DMS53 (cell line): ENCODE results near the gene IL36A.
A peak's percentile ranks its signal among the peaks of the same experiment; 100 is the strongest.

ENCODE experiments used
- DNase-seq: peaks from one replicate; lab custom pipeline; 2025; lab: John Stamatoyannopoulos, UW

The IL36A gene

GRCh38 chr2:113007250-113007649 is 2.0 kb downstream of the IL36A start:
- no peak for DNase-seq

DNA sequence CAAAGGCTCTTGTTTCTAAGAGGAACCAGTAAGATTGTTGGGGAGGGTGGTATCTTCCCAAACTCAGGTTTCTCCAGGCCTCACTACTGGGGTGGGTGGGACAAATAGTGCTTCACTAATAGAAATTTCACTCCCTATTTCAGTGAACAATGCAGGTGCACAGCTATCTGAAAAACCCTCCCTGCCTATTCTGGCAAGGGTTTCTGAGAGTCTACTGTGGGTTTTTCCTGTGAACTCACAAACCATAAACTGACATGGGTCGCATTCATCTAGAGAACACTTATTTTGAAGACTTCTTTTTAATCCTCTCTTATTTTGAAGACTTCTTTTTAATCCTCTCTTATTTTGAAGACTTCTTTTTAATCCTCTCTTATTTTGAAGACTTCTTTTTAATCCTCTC is 4.4 kb downstream of the IL36A start:
- no peak for DNase-seq

GRCh38 chr2:113010088-113010487 is 4.8 kb downstream of the IL36A start:
- DNase-seq, result no peak

- no peak for DNase-seq
Measured at GRCh38 chr2:113011108-113011507, 5.8 kb downstream of the IL36A start.

DNA sequence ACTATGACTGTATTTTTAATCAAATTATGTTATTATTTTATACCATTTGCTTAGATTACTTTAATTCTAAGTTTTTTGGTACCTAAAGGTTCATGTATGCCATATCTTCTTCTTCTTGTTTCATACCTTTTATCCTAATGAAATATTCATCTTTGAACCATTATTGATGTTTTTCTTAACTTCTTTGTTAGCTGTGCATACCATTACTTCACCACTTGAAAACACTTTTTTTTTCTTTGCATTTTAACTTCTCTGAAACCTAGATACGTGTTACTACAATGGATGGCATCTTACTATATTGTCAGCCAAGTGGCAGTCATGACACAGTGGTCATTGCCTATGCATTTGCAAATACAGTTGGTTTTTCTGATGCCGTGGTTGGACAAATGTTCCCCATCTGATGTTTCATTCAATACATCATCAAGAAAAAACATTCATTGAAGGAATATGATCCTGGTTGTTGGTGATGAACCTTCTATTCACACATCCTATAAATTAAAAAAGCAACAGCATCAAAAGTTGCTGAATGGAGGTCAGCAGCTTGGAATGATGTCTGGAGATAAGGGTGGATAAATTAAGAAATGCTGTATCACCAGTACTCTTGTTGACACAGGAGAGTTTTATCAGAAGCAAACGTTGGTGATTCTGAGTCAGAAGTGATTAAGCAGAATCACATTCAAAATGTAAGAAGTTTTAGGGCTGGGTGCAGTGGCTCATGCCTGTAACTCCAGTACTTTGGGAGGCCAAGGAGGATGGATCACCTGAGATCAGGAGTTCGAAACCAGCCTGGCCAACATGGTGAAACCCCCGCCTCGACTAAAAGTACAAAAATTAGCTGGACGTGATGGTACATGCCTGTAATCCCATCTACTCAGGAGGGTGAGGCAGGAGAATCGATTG is 7.4 kb downstream of the IL36A start:
- DNase-seq, result no peak

- DNase-seq, result no peak
Measured at GRCh38 chr2:113013336-113013661, 8.0 kb downstream of the IL36A start.

- no peak for DNase-seq
Measured at GRCh38 chr2:113014067-113014466, 8.8 kb downstream of the IL36A start.

- no peak for DNase-seq
Measured at GRCh38 chr2:113015042-113015441, 9.8 kb downstream of the IL36A start.

DNA sequence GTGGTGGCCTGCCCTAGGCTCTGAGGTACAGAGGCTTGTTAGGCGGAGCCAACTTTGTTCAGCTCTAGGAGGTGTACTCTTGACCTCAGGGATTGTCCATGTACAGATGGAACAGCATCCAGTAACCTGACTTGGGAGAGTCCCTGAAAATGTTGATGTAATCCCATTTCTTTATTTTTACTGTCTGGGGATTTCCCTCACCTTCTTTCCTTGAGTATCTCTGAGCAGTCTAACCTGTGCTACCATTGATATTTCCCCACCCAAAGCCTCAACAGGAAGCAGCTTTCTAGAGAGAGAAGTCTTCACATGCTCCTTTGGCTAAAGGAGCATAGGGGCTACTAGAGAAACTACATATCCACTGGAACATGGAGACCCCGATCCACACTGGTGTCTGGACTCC is 10.4 kb downstream of the IL36A start:
- DNase-seq, result no peak

DNA sequence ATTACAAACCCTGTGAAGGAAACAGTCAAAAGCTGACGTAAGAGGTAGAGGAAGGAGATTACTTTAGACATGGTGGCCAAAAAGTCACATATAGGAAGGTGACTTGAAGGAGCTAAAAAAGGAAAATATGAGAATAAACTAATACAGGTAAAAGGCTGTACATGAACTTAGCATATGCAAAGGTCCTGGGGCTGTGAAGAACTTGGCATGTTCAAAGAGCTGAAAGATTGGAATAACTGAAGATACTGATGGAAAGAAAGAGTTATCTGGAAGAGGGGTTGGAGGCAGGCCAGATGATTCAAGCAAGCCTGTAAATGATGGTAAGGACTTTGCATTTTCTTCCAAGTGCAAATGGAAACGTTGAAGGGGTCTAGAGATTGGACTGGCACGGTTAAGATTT is 13.2 kb downstream of the IL36A start:
- no peak for DNase-seq

DNA sequence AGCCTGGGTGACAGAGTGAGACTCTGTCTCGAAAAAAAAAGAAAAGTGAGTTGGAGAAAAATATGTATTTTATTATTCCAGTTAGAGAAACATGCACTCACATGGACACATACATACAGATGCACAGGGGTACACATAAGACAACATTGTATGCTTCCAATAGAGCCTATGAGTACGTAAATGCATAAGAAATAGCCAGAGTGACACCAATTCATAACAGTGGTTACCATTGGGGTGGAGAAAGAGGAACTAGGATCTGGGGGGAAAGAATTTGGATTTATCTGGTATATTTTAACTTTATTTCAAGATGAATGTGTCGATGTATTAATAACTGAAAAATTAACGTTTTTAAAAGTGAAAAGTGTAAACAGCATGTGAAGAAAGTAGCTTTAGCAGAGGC is 16.1 kb downstream of the IL36A start:
- no peak for DNase-seq

DNA sequence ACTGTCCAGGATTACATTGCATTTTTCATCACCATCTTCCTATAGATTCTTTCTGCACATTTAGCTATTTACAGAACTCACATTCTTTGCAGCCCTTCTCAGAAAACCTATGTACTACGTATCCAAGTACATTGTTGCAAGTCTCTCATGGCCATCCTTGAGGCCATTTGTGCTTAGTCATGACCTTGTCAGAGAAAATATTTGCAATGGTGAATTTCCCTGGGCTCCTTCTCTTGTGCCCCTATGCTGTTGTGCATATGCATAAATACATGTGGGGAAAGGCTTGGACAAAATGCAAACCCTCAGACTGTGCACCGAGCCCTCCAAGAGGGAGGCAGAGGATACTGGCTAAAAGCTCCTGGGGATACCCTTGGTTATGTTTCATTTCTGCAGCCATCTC is 19.5 kb downstream of the IL36A start:
- no peak for DNase-seq

DNA sequence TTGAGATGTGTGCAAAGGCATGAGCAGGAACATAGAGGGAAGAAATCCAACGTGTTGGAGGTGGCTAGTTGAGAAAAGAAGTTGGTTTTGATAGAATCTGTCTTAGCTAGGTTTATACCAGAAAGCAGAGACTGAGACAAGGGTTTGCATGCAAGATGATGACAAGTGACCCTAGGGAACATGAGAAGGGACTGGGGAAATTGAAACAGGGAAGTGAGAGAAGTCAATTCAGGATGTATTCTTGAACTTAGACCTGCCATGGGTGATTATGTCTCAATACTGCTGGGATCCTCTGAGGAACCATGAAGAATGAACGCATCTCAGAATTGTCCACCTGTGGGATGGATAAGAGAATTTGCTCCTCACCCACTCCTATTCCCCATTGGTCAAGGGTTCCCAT is 20.5 kb downstream of the IL36A start:
- DNase-seq, result no peak

- DNase-seq, result no peak
Measured at GRCh38 chr2:113027691-113028090, 22.4 kb downstream of the IL36A start.

DNA sequence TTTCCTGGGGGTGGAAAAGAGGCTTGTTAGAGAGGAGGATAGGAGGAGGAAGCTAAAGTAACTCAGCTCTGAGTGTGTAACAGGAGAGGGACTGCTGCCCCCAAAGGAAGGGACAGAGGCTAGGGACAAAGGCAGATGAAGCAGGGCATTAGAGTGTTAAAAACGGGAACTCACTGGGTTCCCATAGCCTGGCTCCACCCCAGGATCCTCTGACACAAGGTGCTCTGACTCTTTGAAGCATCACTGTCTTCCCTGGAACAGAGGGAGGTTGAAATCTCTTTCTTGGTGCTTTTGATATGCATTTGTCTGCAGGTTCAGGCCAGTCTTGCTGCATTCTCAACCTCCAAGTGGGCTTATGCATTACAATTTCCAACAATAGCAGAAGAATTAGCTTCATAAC is 22.9 kb downstream of the IL36A start:
- no peak for DNase-seq

GRCh38 chr2:113032737-113033136 is 27.5 kb downstream of the IL36A start:
- no peak for DNase-seq

- DNase-seq, result no peak
Measured at GRCh38 chr2:113034016-113034415, 28.8 kb downstream of the IL36A start.

GRCh38 chr2:113036763-113037162 is 31.5 kb downstream of the IL36A start:
- no peak for DNase-seq

DNA sequence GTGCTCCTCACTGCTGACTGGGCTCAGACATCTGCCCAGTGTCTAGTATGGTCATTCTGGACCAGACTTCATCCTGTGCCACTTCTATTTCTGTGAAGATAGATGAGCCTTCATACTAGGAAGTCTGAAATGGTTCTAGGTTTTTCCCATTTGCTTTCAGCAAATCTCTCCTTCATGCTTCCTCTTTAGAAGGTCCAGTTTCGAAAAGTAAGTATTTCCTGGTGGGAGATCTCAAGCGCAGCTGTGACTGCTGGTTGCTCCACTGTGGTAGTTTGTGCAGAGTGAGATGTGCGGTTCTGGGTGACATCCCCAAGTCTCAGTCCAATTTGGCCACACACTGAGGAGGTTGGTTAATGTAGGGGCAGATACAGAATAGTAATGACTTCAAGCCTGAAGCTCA is 33.0 kb downstream of the IL36A start:
- no peak for DNase-seq

GRCh38 chr2:113039158-113039557 is 33.9 kb downstream of the IL36A start:
- DNase-seq, result no peak

- no peak for DNase-seq
Measured at GRCh38 chr2:113039719-113040118, 34.5 kb downstream of the IL36A start.

GRCh38 chr2:113041871-113042270 is 36.6 kb downstream of the IL36A start:
- peak; percentile 83 for DNase-seq

DNA sequence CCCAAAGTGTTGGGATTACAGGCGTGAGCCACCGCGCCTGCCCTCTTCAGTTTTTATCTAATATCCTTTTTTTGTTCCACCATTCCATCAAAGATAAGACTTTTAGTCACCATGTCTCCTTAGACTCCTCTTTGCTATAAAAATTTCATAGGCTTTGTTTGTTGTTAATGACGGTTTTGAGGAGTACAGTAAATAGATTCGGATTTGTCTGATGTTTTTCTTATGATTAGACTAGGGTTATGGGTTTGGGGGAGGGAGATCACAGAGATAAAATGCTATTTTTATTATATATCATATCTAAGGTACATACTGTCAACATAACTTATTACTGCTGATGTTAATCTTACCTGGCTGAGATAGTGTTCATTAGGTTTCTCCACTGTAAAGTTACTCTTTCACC is 41.2 kb downstream of the IL36A start:
- DNase-seq, result no peak
